Thymus (tissue), 11 donors: Measurements from ENCODE around the gene SOX2. TPM values are rescaled to one million over a fixed set of nuclear protein-coding genes. Genes with fewer than 3 reads are reported as not detected.

Experiments used
- DNase-seq, 9 donors: peaks; one replicate each; pipeline ENCODE4 v3.0.0-alpha.2; 2013; ENCODE audit warnings: low spot score in 9 of 9, low read depth in 6 of 9, missing footprints in 1 of 9
- H3K27ac ChIP-seq, 2 donors: one replicate each; pipeline ENCODE4 v1.5.1; 2013; ENCODE audit warnings: control low read depth in 1 of 2, low read depth in 1 of 2, low read length in 1 of 2, mild to moderate bottlenecking in 1 of 2, moderate library complexity in 1 of 2
- H3K27me3 ChIP-seq, 2 donors: one replicate each; pipeline ENCODE4 v1.5.1; 2013; ENCODE audit warnings: low read length in 1 of 2; ENCODE audit not compliant: control insufficient read depth in 2 of 2, insufficient read depth in 1 of 2
- H3K36me3 ChIP-seq, 2 donors: one replicate each; pipeline ENCODE4 v1.5.1; 2013; ENCODE audit warnings: low read length in 1 of 2, mild to moderate bottlenecking in 1 of 2, moderate library complexity in 1 of 2; ENCODE audit not compliant: control insufficient read depth in 2 of 2, insufficient read depth in 2 of 2
- H3K4me1 ChIP-seq, 2 donors: one replicate each; pipeline ENCODE4 v1.5.1; 2013; ENCODE audit warnings: low read length in 2 of 2; ENCODE audit not compliant: control insufficient read depth in 2 of 2, insufficient read depth in 2 of 2
- H3K4me3 ChIP-seq, 2 donors: one replicate each; pipeline ENCODE4 v1.5.1; 2013; ENCODE audit warnings: low read length in 2 of 2, control low read depth in 1 of 2, mild to moderate bottlenecking in 1 of 2
- H3K9me3 ChIP-seq, 2 donors: one replicate each; pipeline ENCODE4 v1.5.1; 2013; ENCODE audit warnings: low read length in 1 of 2, mild to moderate bottlenecking in 1 of 2; ENCODE audit not compliant: control insufficient read depth in 2 of 2, insufficient read depth in 1 of 2
- WGBS: extraction: QIAGEN DNeasy Blood & Tissue Kit; methylation state at CpG from one replicate; pipeline ENCODE4 v1.1.7; 2013; 5-methylcytosine and 5-hydroxymethylcytosine counted together
- polyA plus RNA-seq: library from polyadenylated mRNA; stranded (reverse); fragments of 200-250 nt; gene quantifications from one replicate; pipeline ENCODE4 v1.2.3, GENCODE V29; 2013
- total RNA-seq: library from RNA; stranded (reverse); fragments of 120-200 nt; gene quantifications from one replicate; pipeline ENCODE4 v1.2.4, GENCODE V29; 2013
- donor health status: healthy.

SOX2 gene
- total and polyA plus RNA-seq, 2 donors = 0.42 to 3.1 TPM

DNA sequence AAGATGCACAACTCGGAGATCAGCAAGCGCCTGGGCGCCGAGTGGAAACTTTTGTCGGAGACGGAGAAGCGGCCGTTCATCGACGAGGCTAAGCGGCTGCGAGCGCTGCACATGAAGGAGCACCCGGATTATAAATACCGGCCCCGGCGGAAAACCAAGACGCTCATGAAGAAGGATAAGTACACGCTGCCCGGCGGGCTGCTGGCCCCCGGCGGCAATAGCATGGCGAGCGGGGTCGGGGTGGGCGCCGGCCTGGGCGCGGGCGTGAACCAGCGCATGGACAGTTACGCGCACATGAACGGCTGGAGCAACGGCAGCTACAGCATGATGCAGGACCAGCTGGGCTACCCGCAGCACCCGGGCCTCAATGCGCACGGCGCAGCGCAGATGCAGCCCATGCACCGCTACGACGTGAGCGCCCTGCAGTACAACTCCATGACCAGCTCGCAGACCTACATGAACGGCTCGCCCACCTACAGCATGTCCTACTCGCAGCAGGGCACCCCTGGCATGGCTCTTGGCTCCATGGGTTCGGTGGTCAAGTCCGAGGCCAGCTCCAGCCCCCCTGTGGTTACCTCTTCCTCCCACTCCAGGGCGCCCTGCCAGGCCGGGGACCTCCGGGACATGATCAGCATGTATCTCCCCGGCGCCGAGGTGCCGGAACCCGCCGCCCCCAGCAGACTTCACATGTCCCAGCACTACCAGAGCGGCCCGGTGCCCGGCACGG lies 991 bp downstream of the SOX2 start:
- Histone ChIP-seq H3K27me3 (peaks cover 79 to 99% of the 10 kb centered on the region in 2 donors), H3K36me3 (no peaks in the 10 kb centered on the region), H3K4me1 (peaks cover 4 to 21% of the 10 kb centered on the region in 2 donors), H3K9me3 (peaks cover 1 to 9% of the 10 kb centered on the region in 2 donors), H3K27ac (no peak overlapping the region), H3K4me3 (peak overlapping the region in 1 of 2 donors; percentile 37)
- 5% methylated on average over 65 of the region's 65 CpGs for WGBS
- DNase-seq = no peak

DNA sequence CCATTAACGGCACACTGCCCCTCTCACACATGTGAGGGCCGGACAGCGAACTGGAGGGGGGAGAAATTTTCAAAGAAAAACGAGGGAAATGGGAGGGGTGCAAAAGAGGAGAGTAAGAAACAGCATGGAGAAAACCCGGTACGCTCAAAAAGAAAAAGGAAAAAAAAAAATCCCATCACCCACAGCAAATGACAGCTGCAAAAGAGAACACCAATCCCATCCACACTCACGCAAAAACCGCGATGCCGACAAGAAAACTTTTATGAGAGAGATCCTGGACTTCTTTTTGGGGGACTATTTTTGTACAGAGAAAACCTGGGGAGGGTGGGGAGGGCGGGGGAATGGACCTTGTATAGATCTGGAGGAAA lies 1.5 kb downstream of the SOX2 start:
- Histone ChIP-seq H3K4me1 (peaks cover 4 to 21% of the 10 kb centered on the region in 2 donors), H3K27ac (no peak overlapping the region), H3K9me3 (peaks cover 1 to 9% of the 10 kb centered on the region in 2 donors), H3K36me3 (no peaks in the 10 kb centered on the region), H3K27me3 (peaks cover 80 to 99% of the 10 kb centered on the region in 2 donors), H3K4me3 (no peak overlapping the region)
- WGBS = 8% methylated on average over 11 of the region's 11 CpGs
- DNase-seq = no peak

DNA sequence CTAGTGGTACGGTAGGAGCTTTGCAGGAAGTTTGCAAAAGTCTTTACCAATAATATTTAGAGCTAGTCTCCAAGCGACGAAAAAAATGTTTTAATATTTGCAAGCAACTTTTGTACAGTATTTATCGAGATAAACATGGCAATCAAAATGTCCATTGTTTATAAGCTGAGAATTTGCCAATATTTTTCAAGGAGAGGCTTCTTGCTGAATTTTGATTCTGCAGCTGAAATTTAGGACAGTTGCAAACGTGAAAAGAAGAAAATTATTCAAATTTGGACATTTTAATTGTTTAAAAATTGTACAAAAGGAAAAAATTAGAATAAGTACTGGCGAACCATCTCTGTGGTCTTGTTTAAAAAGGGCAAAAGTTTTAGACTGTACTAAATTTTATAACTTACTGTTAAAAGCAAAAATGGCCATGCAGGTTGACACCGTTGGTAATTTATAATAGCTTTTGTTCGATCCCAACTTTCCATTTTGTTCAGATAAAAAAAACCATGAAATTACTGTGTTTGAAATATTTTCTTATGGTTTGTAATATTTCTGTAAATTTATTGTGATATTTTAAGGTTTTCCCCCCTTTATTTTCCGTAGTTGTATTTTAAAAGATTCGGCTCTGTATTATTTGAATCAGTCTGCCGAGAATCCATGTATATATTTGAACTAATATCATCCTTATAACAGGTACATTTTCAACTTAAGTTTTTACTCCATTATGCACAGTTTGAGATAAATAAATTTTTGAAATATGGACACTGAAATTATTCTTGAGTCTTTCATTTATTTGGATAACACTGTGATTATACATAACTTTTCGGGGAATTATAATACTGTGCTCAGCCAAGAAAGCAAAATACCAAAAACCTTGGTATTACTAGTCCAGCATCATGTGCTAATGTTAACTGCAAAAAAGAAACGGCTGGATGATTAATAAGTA lies 2.2 kb downstream of the SOX2 start:
- H3K4me1 ChIP-seq = peaks cover 4 to 21% of the 10 kb centered on the region in 2 donors

DNA sequence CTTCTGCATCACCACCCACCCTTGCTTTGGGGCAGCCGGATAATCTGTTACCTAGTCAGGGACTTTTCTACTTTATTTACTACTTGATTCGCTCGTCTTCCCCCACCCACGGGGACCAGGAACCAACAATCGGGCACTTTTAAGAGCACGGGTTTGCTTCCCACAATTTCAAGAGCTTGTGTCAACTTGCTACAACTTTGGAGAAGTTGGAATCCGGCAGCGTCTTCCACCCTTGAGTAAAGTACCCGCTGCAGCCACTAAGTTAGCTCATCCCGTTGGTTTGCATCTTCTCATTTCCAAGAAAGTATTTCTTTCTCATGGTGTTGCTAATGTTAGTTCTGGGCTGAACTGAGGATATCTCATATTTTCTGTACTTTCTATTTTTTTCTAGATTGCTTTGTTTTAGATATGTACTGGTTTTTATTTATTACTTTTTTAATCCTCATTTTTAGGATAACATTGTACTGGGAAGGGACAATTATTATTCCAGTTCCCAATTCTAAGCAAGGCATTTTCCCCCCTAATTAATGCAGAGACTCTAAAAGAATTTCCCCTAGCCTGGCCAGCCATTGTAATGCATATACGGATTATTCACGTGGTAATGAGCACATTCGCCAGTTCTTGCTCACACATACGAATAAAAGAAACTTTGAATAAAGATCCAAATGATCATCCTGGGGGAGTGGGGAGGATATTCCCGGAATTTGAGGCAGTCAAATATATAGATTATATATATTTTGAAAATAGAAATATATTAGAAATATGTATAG lies 4.0 kb downstream of the SOX2 start:
- H3K36me3 ChIP-seq = no peaks in the 10 kb centered on the region
- H3K9me3 ChIP-seq = peaks cover 3 to 9% of the 10 kb centered on the region in 2 donors
- DNase-seq = no peak
- WGBS = 15% methylated on average over 15 of the region's 15 CpGs
- no peak overlapping the region for H3K27ac ChIP-seq
- peaks cover 4 to 16% of the 10 kb centered on the region in 2 donors for H3K4me1 ChIP-seq
- peaks cover 88 to 99% of the 10 kb centered on the region in 2 donors for H3K27me3 ChIP-seq
- no peak overlapping the region for H3K4me3 ChIP-seq

More for the DNA sequence above, 2.2 kb downstream of the SOX2 start:
- DNase-seq = no peak
- Histone ChIP-seq H3K27ac (no peak overlapping the region), H3K27me3 (peaks cover 86 to 99% of the 10 kb centered on the region in 2 donors), H3K4me3 (no peak overlapping the region), H3K9me3 (peaks cover 1 to 9% of the 10 kb centered on the region in 2 donors), H3K36me3 (no peaks in the 10 kb centered on the region)
- 16% methylated on average over 13 of the region's 13 CpGs for WGBS

DNA sequence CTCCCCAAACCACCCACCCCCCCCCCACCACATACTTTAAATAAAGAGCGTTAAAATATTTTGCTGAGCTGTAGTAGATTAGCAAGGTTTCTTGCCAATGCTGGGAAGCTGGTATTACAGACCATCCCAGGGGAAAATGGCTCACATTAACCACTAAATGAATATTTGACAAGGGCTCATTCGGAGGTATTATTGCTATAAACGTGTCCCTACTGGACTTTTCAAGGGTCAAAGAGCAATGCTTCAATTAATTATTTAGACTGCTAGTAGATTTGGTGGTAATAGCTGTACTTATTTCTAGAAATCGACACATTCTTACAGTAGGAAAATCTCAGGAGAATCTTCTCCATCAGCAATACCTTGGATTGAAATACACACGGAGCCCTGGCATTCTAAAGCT lies 5.2 kb downstream of the SOX2 start:
- Histone ChIP-seq H3K4me1 (peaks cover 4% of the 10 kb centered on the region in 2 donors), H3K9me3 (peaks cover 3 to 4% of the 10 kb centered on the region in 2 donors), H3K4me3 (no peak overlapping the region), H3K36me3 (no peaks in the 10 kb centered on the region), H3K27me3 (peaks cover 89 to 99% of the 10 kb centered on the region in 2 donors), H3K27ac (no peak overlapping the region)
- no peak for DNase-seq
- WGBS = 23% methylated on average over 5 of the region's 5 CpGs

DNA sequence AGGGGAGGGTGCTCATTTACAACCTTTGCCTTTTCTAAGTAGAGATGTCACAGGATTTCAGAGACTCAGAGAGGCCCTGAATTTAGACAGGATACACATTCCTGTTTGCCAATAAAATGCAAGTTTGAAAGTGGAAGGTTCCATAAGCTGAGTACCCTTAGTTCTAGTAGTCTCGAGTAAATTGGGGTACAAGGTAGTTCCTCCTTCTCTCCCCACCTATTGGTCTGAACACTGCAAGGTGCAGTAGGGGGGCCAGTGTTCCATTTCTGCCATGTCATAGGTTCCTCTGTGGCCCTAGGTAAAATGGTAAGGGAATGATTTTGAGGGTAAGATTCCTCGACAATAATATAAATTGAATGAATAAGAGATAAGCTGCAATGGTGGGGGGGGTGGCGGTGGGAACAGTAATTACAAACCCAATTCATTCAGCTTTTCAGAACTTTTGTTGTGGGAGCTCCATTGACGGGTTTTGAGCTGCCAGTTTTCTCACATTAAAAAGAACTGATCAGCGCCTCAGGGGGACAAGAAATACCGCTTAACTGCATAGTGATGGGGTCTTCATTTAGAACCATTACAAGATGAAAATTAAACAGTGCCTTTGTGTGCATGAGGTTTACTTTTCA lies 5.9 kb downstream of the SOX2 start:
- Histone ChIP-seq H3K27me3 (peaks cover 88 to 99% of the 10 kb centered on the region in 2 donors), H3K4me3 (no peak overlapping the region), H3K27ac (no peak overlapping the region), H3K36me3 (no peaks in the 10 kb centered on the region), H3K9me3 (peaks cover 3% of the 10 kb centered on the region in 2 donors), H3K4me1 (peaks cover 0 to 1% of the 10 kb centered on the region in 2 donors)
- DNase-seq = no peak
- 26% methylated on average over 6 of the region's 6 CpGs for WGBS

DNA sequence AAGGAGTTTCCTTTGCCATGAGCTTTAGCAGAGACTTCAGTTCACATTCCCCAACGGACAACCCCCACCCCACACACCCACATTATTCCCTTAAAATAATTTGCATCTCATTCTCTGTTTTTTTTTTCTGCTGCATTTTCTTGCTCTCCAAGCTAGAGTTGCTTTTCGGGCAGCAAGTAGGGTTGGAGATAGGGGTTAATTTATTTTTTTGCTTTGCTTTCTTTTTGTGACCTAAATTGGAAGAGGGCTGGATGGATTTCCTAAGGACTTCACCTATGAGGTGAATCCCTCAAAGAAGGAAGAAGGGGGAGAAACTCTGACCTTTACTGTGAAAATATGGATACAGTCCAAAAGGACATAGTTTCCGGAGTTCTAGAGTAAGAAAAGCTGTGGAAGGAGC lies 6.6 kb downstream of the SOX2 start:
- Histone ChIP-seq H3K27ac (no peak overlapping the region), H3K4me3 (no peak overlapping the region)

DNA sequence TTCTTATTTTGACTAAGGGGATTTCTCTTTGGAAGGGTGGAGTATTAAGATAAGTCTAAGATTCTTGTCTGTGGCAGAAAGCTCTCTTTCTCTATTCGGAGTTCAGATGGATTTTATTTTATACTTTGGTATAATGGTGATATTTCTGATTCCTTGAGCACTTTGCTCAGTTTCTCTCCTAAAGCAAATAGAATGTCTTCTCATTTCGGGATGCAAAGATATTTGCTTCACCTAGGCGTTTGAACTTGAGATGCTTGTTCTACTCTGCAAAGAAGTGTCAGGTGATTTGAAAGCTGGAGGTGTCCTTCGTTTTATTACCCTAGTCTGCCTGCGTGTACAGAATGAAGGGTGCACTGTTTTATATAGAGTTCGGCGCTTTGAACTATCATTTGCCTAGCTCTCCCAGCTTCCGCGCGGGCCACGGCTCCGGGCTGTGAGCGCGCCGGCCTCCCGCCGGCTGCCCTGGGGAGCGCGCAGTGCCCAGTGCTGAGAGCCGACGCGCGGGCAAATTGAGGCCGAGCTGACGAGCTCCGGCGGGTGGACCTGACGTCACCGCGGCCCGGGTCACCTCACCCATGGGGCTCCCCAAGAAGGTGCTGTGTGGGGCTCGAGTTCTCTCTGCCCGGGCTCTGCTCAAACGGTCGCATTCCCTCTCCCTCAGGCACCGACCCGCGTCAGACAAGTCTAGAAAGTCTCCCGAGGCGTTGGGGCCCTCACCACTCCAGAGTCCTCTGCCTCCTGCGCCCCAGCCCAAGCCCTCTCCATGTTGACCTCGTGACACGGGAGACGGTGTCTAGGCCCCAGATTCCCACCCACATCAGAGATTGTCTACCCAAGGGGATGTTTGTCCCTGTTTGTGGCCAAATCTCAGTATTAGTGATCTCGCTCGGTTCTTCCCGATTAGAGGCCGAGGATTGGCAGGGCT lies 7.5 kb downstream of the SOX2 start:
- no peak overlapping the region for H3K27ac ChIP-seq
- H3K27me3 ChIP-seq = peaks cover 89 to 99% of the 10 kb centered on the region in 2 donors
- no peak overlapping the region for H3K4me3 ChIP-seq
- DNase-seq = no peak
- H3K9me3 ChIP-seq = peaks cover 0 to 2% of the 10 kb centered on the region in 2 donors
- H3K4me1 ChIP-seq = no peaks in the 10 kb centered on the region
- no peaks in the 10 kb centered on the region for H3K36me3 ChIP-seq
- 6% methylated on average over 48 of the region's 48 CpGs for WGBS

More for the DNA sequence above, 6.6 kb downstream of the SOX2 start:
- no peaks in the 10 kb centered on the region for H3K4me1 ChIP-seq
- H3K36me3 ChIP-seq = no peaks in the 10 kb centered on the region
- 28% methylated on average over 3 of the region's 3 CpGs for WGBS
- H3K27me3 ChIP-seq = peaks cover 88 to 99% of the 10 kb centered on the region in 2 donors
- no peak for DNase-seq
- peaks cover 0 to 2% of the 10 kb centered on the region in 2 donors for H3K9me3 ChIP-seq
